ENCODE measurements around the gene MBTD1. TPM values are rescaled to one million over a fixed set of nuclear protein-coding genes. Genes with fewer than 3 reads are reported as not detected.
A peak's percentile ranks its signal among the peaks of the same experiment; 100 is the strongest.
"Not testable (repeated sequence)": the region's sequence is repeated elsewhere in the genome, so short reads cannot be mapped to it uniquely, and the experiment has no call there.

MBTD1 gene
- total RNA-seq, 2 experiments from 2014 or later: 8.9 to 9.3 TPM

DNA sequence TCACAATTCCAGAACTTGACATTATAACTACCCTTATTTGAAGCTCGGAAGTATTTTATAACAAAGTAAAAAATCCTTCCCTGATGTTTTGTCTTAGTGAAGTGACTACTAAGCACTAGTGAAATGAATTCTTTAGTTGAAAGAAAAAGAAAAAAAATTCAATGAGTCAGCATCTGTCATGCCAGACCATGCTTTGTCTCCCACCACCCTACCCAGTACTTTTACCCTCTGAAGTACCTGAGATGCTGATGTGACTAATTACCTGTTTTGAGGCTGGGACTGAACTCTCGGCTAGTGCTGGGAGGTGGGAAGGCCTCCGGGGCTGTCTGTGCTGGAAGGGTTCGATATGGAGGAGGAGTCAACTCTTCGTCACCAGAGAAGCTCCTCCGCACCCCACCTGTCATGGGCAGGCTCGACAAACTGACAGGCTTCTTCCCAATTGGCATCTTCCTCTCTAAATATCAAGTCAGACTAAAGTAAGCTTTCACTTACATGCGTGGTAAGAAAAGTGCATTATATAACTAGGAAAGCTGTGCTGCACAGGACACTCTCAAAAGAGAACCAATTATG is 74.0 kb downstream of the MBTD1 start:
- peak overlapping the region; percentile 19 for H3K27ac Mint-ChIP-seq
- no peak for ATAC-seq

DNA sequence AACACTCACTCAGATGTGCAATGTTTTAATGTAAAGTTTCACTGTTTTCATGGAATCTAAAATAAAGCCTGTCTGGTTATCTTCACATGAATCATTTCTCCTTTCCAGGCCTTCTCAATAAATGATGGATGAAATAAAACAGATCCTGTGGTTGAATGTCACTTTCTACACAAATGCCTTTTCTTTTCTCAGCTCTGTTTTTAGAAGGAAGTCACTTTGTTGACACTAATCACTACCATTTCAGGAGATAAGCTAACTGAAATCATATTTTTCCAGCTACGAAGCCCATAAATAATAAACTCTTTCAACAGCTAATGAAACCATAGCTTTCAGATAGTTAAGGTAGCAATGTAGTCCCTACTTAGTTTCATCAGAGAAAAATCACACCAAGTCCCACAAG is 75.7 kb downstream of the MBTD1 start:
- ATAC-seq: no peak
- H3K36me3 Mint-ChIP-seq (ENCODE audit: low read depth): peaks cover 19% of the 10 kb centered on the region
- H3K4me3 Mint-ChIP-seq: no peak overlapping the region
- intact Hi-C loops (cut with DNase I, micrococcal nuclease): no loop called here
- ChIA-PET POLR2A (no interaction called here), CTCF (interaction anchor here (1.2 kb wide), 1 partner anchor 179 kb away, joined by 4 read pairs; no protein-coding TSS in a partner anchor)
- no peaks in the 10 kb centered on the region for H3K9me3 Mint-ChIP-seq (ENCODE audit: low read depth)
- DNase-seq: no peak
- H3K27me3 Mint-ChIP-seq: no peaks in the 10 kb centered on the region
- peaks cover 3% of the 10 kb centered on the region for H3K4me1 Mint-ChIP-seq
- H3K27ac Mint-ChIP-seq: peak overlapping the region; percentile 7

More for the DNA sequence above, 74.0 kb downstream of the MBTD1 start:
- H3K27me3 Mint-ChIP-seq: no peaks in the 10 kb centered on the region
- DNase-seq: no peak
- no peak overlapping the region for H3K4me3 Mint-ChIP-seq
- H3K9me3 Mint-ChIP-seq (ENCODE audit: low read depth): no peaks in the 10 kb centered on the region
- peaks cover 23% of the 10 kb centered on the region for H3K36me3 Mint-ChIP-seq (ENCODE audit: low read depth)
- intact Hi-C loops (cut with DNase I, micrococcal nuclease): no loop called here
- ChIA-PET CTCF (interaction anchor here (0.8 to 1.8 kb wide), 3 partner anchors 14 to 185 kb away, joined by 3 to 9 read pairs (median 3); no protein-coding TSS in a partner anchor), POLR2A (no interaction called here)
- H3K4me1 Mint-ChIP-seq: peaks cover 3% of the 10 kb centered on the region

DNA sequence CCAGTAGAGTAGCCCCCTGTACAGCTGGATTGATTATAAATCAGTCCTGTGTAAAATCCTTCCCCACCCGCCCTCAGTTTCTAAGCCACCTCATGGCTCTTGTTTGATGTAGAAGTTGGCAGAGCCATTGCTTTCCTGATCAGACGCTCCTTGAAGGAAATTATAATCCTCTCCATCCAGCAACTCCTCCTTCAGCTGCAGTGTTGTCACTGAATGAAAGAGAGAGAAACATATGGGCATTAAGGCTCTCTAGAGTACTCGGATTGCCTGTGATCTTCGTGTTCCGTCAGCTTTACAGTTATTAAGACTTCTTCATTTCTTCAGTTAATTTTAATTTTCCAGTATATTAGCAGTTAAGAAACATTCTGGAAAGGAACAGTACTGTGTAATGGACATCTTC is 79.4 kb downstream of the MBTD1 start:
- ChIA-PET CTCF (no interaction called here), POLR2A (no interaction called here)
- H3K27me3 Mint-ChIP-seq: no peaks in the 10 kb centered on the region
- DNase-seq (no peak), ATAC-seq (no peak)
- peaks cover 3% of the 10 kb centered on the region for H3K4me1 Mint-ChIP-seq
- peaks cover 11% of the 10 kb centered on the region for H3K36me3 Mint-ChIP-seq (ENCODE audit: low read depth)
- intact Hi-C loops (cut with DNase I, micrococcal nuclease): no loop called here
- H3K9me3 Mint-ChIP-seq (ENCODE audit: low read depth): no peaks in the 10 kb centered on the region
- no peak overlapping the region for H3K4me3 Mint-ChIP-seq
- no peak overlapping the region for H3K27ac Mint-ChIP-seq

DNA sequence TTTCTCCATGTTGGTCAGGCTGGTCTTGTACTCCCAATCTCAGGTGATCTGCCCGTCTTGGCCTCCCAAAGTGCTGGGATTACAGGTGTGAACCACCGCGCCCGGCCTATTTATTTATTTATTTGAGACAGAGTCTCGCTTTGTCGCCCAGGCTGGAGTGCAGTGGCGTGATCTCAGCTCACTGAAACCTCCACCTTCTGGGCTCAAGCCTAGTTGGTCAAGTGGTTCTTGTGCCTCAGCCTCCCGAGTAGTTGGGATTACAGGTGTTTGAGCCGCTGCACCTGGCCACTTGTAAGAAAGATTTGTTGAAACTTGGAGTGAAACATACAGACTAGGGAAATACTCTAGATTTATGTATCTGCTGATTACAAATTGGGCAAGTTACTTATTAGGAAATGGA is 87.8 kb downstream of the MBTD1 start:
- CTCF ChIA-PET: interaction anchor here (0.5 kb wide), 1 partner anchor 173 kb away, joined by 3 read pairs; no protein-coding TSS in a partner anchor
- not testable (repeated sequence) for H3K27me3 Mint-ChIP-seq

DNA sequence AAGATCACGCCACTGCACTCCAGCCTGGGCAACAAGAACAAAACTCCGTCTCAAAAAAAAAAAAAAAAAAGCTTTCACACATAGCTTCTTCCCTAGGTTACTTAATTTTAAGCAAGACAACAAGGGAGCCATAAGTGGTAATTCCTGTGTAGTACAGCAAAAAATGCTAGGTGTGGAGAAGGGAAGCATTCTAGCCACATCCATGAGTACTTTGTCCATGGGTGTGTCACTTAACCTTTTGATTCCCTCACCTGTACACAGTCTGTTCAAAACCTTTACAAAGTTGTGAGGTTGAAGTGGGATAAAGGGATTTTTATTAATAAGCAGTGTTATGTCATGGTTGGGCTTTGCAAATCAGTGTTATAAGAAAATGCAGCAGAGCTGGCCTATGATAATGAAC is 89.1 kb downstream of the MBTD1 start:
- H3K36me3 Mint-ChIP-seq (ENCODE audit: low read depth): peaks cover 46% of the 10 kb centered on the region
- CTCF ChIA-PET: interaction anchor here (1.4 kb wide), 1 partner anchor 16 kb away, joined by 3 read pairs; no protein-coding TSS in a partner anchor
- H3K27ac Mint-ChIP-seq: no peak overlapping the region
- ATAC-seq: no peak
- H3K9me3 Mint-ChIP-seq (ENCODE audit: low read depth): no peaks in the 10 kb centered on the region
- intact Hi-C loops (cut with DNase I, micrococcal nuclease): no loop called here
- no peak for DNase-seq
- H3K27me3 Mint-ChIP-seq: no peaks in the 10 kb centered on the region
- POLR2A ChIA-PET: no interaction called here
- peaks cover 24% of the 10 kb centered on the region for H3K4me1 Mint-ChIP-seq
- H3K4me3 Mint-ChIP-seq: no peak overlapping the region

More for the DNA sequence above, 87.8 kb downstream of the MBTD1 start:
- intact Hi-C loops (cut with DNase I, micrococcal nuclease); H3K9me3 Mint-ChIP-seq (ENCODE audit: low read depth); H3K4me3 Mint-ChIP-seq; DNase-seq; H3K27ac Mint-ChIP-seq; ATAC-seq: not testable (repeated sequence)
- Mint-ChIP-seq H3K4me1 (peaks cover 20% of the 10 kb centered on the region), H3K36me3 (ENCODE audit: low read depth) (peaks cover 42% of the 10 kb centered on the region)
- POLR2A ChIA-PET: interaction anchor here (0.5 kb wide), 1 partner anchor 228 kb away, joined by 3 read pairs; no protein-coding TSS in a partner anchor

DNA sequence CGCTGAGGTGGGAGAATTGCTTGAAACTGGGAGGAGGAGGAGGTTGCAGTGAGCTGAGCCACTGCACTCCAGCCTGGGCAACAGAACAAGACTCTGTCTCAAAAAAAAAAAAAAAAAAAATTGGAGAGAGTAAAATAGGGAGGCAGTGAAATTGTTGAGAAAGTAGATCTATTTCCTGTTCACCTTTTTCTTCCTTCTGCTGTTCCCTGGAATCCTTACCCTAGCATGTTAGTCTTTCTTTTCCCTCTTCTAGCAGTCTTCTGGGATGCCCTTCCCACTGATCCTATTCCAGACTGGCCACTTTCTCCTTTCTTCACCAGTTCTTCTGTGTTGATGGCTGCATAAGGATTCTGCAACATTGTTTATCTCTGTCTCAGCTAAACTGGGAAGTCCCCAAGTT is 90.5 kb downstream of the MBTD1 start:
- POLR2A ChIA-PET: no interaction called here
- peaks cover 51% of the 10 kb centered on the region for H3K36me3 Mint-ChIP-seq (ENCODE audit: low read depth)
- DNase-seq (no peak), ATAC-seq (no peak)
- no peaks in the 10 kb centered on the region for H3K9me3 Mint-ChIP-seq (ENCODE audit: low read depth)
- H3K4me3 Mint-ChIP-seq: no peak overlapping the region
- H3K27ac Mint-ChIP-seq: peak overlapping the region; percentile 60
- H3K4me1 Mint-ChIP-seq: peaks cover 31% of the 10 kb centered on the region
- no peaks in the 10 kb centered on the region for H3K27me3 Mint-ChIP-seq
- intact Hi-C loops (cut with DNase I, micrococcal nuclease): loop anchor here in 1 of 2 experiments (5.0 kb wide), 1 partner anchor 47 kb away; the partner anchor contains the start of gene SPAG9
- CTCF ChIA-PET: no interaction called here

DNA sequence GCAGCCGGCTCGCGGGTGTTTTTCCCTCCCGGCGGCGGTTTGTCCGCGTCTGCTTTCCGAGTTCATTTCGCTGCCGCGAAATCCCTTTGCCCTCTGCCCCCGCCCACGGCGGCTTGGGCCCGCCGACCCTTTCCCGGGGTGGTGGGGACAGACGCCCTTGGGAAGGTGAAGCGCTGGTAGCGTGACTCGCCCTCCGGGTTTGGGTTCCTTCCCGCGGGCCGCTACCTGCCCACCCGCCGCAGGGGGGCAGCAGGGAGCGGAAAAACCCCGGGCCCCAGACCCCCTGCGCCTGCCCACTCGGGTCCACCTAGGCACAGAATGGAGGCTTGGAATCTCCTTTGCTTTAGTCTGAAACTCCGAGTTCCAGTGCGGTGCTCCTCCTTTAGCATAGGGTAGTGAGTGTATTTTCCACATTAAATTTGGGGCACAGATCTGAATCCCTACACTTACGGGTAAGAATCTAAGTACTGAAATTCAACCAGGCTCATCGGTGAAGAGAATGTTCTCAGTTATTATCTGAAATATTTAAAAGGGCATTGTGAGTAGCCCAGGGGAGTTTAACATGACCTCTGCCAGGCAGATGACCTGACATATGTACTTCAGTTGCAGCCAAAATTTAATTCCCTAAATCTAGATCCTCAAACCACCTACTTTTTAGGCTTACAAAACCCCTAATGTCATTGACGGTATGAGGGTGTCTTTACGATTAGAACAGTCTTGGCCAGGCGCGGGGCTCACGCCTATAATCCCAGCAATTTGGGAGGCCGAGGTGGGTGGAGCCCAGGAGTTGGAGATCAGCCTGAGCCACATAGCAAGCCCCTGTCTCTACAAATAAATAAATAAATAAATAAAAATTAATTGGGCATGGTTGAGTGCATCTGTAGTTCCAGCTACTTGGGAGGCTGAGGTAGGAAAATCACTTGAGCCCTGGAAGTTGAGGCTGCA is 92.6 kb downstream of the MBTD1 start:
- ChIA-PET CTCF (interaction anchor here (0.6 to 1.0 kb wide), 2 partner anchors 11 to 42 kb away, joined by 3 read pairs; no protein-coding TSS in a partner anchor), POLR2A (interaction anchor here (2.7 kb wide), 1 partner anchor 13 kb away, joined by 23 read pairs; the partner anchor contains the start of gene NME1)
- no peaks in the 10 kb centered on the region for H3K27me3 Mint-ChIP-seq
- H3K4me3 Mint-ChIP-seq: peak overlapping the region; percentile 79
- H3K27ac Mint-ChIP-seq: peak overlapping the region; percentile 95
- H3K4me1 Mint-ChIP-seq: peaks cover 31% of the 10 kb centered on the region
- DNase-seq (peak; percentile 84), ATAC-seq (peak; percentile 67)
- peaks cover 61% of the 10 kb centered on the region for H3K36me3 Mint-ChIP-seq (ENCODE audit: low read depth)
- H3K9me3 Mint-ChIP-seq (ENCODE audit: low read depth): no peaks in the 10 kb centered on the region
- intact Hi-C loops (cut with DNase I, micrococcal nuclease): loop anchor here (1.0 to 5.0 kb wide), 6 partner anchors 14 to 301 kb away; partner anchors contain the start of genes MBTD1 (in 2 of the 2), NME1 (in 2 of the 2), UTP18 (in 2 of the 2) and SPAG9 (in 1 of the 2)

DNA sequence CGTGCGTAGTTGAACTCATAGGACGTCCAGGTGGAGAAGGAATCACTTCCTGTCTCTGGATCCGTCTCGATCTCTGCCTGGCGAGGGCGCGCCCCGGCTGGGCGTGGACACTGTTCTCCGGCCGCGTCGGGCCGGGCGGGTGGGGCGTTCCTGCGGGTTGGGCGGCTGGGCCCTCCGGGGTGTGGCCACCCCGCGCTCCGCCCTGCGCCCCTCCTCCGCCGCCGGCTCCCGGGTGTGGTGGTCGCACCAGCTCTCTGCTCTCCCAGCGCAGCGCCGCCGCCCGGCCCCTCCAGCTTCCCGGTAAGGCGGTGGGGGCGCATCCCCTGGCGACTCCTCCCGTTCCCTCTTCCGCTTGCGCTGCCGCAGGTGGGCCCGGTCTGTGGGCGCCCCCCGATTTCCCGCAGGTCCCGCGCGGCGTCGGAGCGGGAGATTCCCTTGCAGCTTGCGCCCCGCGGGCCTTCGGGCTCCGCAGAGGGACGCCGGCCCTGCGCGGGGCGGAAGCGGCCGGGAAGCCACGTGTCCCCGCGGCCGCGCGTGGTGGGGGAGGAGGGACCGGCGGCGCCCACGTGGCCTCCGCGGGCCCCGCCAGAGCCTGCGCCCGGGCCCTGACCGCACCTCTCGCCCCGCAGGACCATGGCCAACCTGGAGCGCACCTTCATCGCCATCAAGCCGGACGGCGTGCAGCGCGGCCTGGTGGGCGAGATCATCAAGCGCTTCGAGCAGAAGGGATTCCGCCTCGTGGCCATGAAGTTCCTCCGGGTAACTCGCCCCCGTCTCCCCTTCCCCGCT is 93.5 kb downstream of the MBTD1 start, which contains the start of gene NME2:
TSS of gene NME2 (plus strand) at position 214 of the 789 bp plus-strand sequence. CDS start at position 634, 420 bp downstream.
- peak; percentile 80 for DNase-seq
- H3K4me3 Mint-ChIP-seq: peak within 1 kb of the TSS; percentile 79
- ChIA-PET POLR2A (interaction anchor here (2.7 kb wide), 1 partner anchor 12 kb away, joined by 23 read pairs; the partner anchor contains the start of gene NME1), CTCF (interaction anchor here (0.9 to 2.3 kb wide), 4 partner anchors 9 to 167 kb away, joined by 3 to 8 read pairs (median 6); partner anchors contain the start of gene NME1)
- no peaks in the 10 kb centered on the region for H3K9me3 Mint-ChIP-seq (ENCODE audit: low read depth)
- peak; percentile 76 for ATAC-seq
- intact Hi-C loops (cut with DNase I, micrococcal nuclease): loop anchor here (1.0 to 5.0 kb wide), 6 partner anchors 13 to 300 kb away; partner anchors contain the start of genes MBTD1 (in 2 of the 2), NME1 (in 2 of the 2), UTP18 (in 2 of the 2) and SPAG9 (in 1 of the 2)
- peaks cover 31% of the 10 kb centered on the region for H3K4me1 Mint-ChIP-seq
- H3K27me3 Mint-ChIP-seq: no peaks in the 10 kb centered on the region
- H3K36me3 Mint-ChIP-seq (ENCODE audit: low read depth): peaks cover 64% of the 10 kb centered on the region
- peak within 1 kb of the TSS; percentile 95 for H3K27ac Mint-ChIP-seq

DNA sequence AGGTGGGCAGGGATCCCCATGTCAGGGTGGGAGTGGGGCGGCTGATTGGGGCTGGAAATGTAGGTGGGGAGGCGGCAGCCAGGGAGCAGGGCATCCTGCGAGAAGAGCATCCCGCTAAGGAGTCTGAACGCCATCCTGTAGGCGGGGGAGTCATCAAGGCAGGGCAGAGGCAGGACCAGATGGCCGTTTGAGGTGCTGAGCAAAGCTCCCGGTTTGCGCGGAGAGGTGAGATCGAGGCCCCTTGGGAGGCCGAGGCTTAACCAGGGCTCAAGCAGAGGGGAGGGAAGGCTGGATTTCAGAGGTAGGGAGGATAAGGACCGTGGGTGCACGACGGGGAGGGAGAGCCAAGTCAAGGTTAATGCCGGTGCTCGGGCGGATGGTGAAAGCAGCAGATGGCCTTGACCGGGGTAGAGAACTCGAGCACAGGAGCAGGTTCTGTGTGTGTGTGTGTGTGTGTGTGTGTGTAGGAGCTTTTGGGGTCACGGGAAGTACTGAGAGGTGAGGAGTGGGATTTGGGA is 94.1 kb downstream of the MBTD1 start:
- DNase-seq (no peak), ATAC-seq (peak; percentile 40)
- H3K27ac Mint-ChIP-seq: peak overlapping the region; percentile 95
- H3K4me1 Mint-ChIP-seq: peaks cover 31% of the 10 kb centered on the region
- POLR2A ChIA-PET: interaction anchor here (0.6 to 2.7 kb wide), 2 partner anchors 11 to 89 kb away, joined by 7 to 23 read pairs; partner anchors contain the start of gene NME1
- CTCF ChIA-PET: interaction anchor here (0.9 to 2.3 kb wide), 4 partner anchors 8 to 166 kb away, joined by 3 to 8 read pairs (median 6); partner anchors contain the start of gene NME1
- H3K27me3 Mint-ChIP-seq: no peaks in the 10 kb centered on the region
- H3K36me3 Mint-ChIP-seq (ENCODE audit: low read depth): peaks cover 64% of the 10 kb centered on the region
- peak overlapping the region; percentile 79 for H3K4me3 Mint-ChIP-seq
- no peaks in the 10 kb centered on the region for H3K9me3 Mint-ChIP-seq (ENCODE audit: low read depth)
- intact Hi-C loops (cut with DNase I, micrococcal nuclease): loop anchor here (1.0 to 5.0 kb wide), 6 partner anchors 12 to 299 kb away; partner anchors contain the start of genes MBTD1 (in 2 of the 2), NME1 (in 2 of the 2), UTP18 (in 2 of the 2) and SPAG9 (in 1 of the 2)

All from activated CD4-positive, alpha-beta T cell treated with anti-CD3 and anti-CD28 coated beads for 36 hours (primary cell).